ENCODE measurements around the gene SSC4D. TPM values are rescaled to one million over a fixed set of nuclear protein-coding genes. Genes with fewer than 3 reads are reported as not detected.
A peak's percentile ranks its signal among the peaks of the same experiment; 100 is the strongest.
"Not testable (repeated sequence)": the region's sequence is repeated elsewhere in the genome, so short reads cannot be mapped to it uniquely, and the experiment has no call there.

SSC4D gene
- total RNA-seq, 2 experiments from 2014 or later = 0.37 to 0.40 TPM

GRCh38 chr7:76397409-76398183 lies 11.9 kb downstream of the SSC4D start:
- Mint-ChIP-seq H3K36me3 (peaks cover 5% of the 10 kb centered on the region), H3K27me3 (no peaks in the 10 kb centered on the region), H3K4me3 (peak overlapping the region; percentile 74), H3K4me1 (peaks cover 19% of the 10 kb centered on the region), H3K9me3 (no peaks in the 10 kb centered on the region), H3K27ac (peak overlapping the region; percentile 73)
- peak; percentile 82 for DNase-seq

DNA sequence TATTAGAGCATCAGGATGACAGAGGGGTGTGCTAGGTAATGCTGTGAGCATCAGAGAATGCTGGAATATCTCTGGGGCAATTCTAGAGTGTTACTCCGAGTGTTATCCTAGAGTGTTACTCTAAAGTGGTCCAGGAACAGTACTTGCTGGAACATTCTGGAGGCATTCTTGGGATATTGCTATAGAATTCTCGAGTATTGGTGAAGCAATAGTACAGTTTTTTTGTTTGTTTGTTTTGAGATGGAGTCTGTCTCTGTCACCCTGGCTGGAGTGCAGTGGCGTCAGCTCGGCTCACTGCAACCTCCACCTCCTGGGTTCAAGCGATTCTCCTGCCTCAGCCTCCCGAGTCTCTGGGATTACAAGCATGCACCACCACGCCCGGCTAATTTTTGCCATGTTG lies 12.6 kb downstream of the SSC4D start:
- H3K9me3 Mint-ChIP-seq = no peaks in the 10 kb centered on the region
- no peak overlapping the region for H3K27ac Mint-ChIP-seq
- DNase-seq = no peak
- H3K36me3 Mint-ChIP-seq = peaks cover 4% of the 10 kb centered on the region
- no peaks in the 10 kb centered on the region for H3K27me3 Mint-ChIP-seq
- H3K4me3 Mint-ChIP-seq = peak overlapping the region; percentile 74
- H3K4me1 Mint-ChIP-seq = peaks cover 23% of the 10 kb centered on the region

GRCh38 chr7:76395965-76396726 lies 13.4 kb downstream of the SSC4D start:
- Mint-ChIP-seq H3K4me3 (no peak overlapping the region), H3K9me3 (no peaks in the 10 kb centered on the region), H3K4me1 (peaks cover 23% of the 10 kb centered on the region), H3K27me3 (no peaks in the 10 kb centered on the region), H3K27ac (no peak overlapping the region), H3K36me3 (peaks cover 2% of the 10 kb centered on the region)
- DNase-seq = no peak

DNA sequence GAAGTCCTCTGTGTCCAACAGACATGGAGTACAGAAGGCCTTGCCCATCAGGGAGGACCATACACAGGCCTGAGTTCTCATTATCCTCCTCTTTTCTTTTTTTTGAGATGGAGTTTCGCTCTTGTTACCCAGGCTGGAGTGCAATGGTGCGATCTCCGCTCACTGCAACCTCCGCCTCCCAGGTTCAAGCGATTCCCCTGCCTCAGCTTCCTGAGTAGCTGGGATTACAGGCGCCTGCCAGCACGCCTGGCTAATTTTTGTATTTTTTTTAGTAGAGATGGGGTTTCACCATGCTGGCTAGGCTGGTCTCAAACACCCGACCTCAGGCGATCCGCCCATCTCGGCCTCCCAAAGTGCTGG lies 13.9 kb downstream of the SSC4D start:
- H3K4me1 Mint-ChIP-seq = peaks cover 23% of the 10 kb centered on the region
- H3K9me3 Mint-ChIP-seq, H3K4me3 Mint-ChIP-seq, H3K36me3 Mint-ChIP-seq, H3K27me3 Mint-ChIP-seq, DNase-seq, H3K27ac Mint-ChIP-seq: not testable (repeated sequence)

DNA sequence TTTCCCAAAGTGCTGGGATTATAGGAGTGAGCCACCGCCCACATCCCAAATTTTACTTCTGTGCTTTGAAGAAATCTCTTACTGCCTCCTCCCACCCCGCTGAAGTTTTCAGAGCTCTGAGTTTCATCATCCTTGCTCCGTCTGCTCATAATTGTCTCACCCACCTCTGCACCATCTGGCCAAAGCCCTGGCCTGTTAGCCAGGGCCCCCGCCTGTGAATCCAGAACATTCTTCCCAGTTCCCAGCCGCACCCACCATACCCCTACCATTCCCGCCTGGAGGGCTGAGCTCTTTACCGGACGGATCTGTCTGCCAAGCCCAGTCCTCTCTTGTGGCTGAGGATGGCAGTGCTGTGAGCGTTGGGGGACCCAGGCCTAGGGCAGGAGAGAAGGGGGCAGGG lies 14.5 kb downstream of the SSC4D start:
- H3K36me3 Mint-ChIP-seq = peaks cover 2% of the 10 kb centered on the region
- H3K27ac Mint-ChIP-seq = no peak overlapping the region
- peaks cover 23% of the 10 kb centered on the region for H3K4me1 Mint-ChIP-seq
- no peak overlapping the region for H3K4me3 Mint-ChIP-seq
- DNase-seq = no peak
- H3K9me3 Mint-ChIP-seq = no peaks in the 10 kb centered on the region
- H3K27me3 Mint-ChIP-seq = no peaks in the 10 kb centered on the region

DNA sequence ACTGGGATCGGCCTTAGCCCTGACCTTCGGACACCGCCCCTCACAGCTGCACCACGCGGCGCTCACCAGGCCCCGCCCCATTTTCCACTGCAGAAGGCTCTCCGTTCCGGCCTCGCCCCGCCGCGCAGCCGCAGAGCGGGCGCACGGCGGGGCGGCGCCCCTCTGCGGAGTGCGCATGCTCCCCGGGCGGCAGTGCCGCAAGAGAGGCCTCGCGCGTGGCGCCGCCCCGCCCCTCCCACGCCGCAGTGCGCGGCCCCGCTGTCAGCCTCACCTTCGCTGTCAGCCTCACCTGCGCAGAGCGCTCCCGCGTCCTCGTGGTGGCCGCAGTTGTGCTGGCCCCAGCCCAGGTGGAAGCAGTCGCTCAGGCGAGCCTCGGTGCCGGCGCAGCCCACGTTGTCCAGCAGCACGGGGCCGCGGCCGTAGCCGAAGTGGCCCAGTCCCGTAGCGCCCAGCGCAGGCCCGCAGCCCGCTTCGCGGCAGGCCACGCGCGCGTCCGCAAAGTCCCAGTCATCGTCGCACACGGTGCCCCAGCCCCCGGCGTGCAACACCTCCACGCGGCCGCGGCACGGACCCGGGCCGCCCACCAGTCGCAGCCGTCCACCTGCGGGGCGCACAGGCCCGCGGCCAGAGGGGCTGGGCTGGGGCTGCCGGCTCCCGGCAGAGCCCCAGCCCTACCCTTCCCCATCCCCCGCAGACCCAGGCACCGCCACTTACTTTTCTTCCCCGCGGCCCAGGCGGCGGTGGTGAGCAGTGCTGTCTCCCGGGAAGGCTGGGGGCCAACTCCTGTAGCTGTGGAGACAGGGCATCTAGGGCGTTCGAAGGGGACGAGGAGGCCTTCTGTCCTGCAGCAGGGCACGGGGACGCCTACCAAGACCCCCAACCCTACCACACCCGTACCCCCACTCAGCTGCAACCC lies 16.1 kb downstream of the SSC4D start:
- peak overlapping the region; percentile 97 for H3K27ac Mint-ChIP-seq

DNA sequence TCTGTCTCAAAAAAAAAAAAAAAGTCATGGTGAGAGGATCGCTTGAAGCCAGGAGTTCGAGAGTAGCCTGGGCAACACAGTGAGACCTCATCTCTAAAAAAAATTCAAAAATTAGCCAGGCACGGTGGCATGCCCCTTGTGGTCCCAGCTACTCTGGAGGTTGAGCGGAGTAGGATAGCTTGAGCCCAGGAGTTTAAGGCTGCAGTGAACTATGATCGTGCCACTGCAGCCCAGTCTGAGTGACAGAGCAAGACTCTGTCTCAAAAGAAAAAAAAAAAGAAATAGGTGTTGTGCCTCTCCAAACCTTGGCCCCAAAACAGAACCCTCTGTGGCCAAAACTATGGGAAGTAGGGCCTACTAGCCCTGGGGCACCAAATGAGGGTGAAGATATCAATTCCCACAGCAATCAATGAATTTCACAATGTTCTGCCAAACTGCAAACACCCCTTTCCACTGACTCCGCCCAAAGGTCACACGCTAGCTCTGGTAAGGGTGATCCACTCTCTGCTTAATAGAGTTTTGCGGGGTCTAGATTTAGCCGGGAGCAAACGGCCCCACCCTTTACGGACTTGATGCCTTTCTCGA lies 16.9 kb downstream of the SSC4D start:
- H3K27me3 Mint-ChIP-seq = no peaks in the 10 kb centered on the region
- H3K4me3 Mint-ChIP-seq = peak overlapping the region; percentile 78
- H3K36me3 Mint-ChIP-seq = no peaks in the 10 kb centered on the region
- no peak for DNase-seq
- peak overlapping the region; percentile 97 for H3K27ac Mint-ChIP-seq
- H3K9me3 Mint-ChIP-seq = no peaks in the 10 kb centered on the region
- peaks cover 20% of the 10 kb centered on the region for H3K4me1 Mint-ChIP-seq

More for the DNA sequence above, 16.1 kb downstream of the SSC4D start:
- Mint-ChIP-seq H3K4me1 (peaks cover 23% of the 10 kb centered on the region), H3K4me3 (peak overlapping the region; percentile 78), H3K27me3 (no peaks in the 10 kb centered on the region), H3K36me3 (no peaks in the 10 kb centered on the region), H3K9me3 (no peaks in the 10 kb centered on the region)
- peak; percentile 93 for DNase-seq

DNA sequence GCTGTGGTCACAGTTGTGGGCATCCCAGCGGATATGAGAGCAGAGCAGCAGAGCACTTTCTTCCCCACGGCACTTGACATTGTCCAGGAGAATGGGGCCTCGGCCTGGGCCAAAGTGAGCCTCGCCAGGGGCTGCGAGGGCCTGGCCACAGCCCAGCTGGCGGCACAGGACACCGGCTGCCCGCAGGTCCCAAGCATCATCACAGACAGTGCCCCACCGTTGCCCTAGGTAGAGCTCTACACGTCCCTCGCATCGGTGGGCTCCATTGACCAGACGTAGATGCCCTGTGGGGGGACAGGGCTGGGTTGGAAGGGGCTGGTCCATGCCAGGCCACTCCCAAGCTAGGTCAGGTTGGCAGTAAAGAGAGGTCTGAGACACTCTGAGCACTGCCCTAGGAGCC lies 19.4 kb downstream of the SSC4D start:
- H3K27me3 Mint-ChIP-seq = no peaks in the 10 kb centered on the region
- no peaks in the 10 kb centered on the region for H3K9me3 Mint-ChIP-seq
- DNase-seq = no peak
- no peak overlapping the region for H3K4me3 Mint-ChIP-seq
- H3K36me3 Mint-ChIP-seq = no peaks in the 10 kb centered on the region
- no peak overlapping the region for H3K27ac Mint-ChIP-seq
- peaks cover 14% of the 10 kb centered on the region for H3K4me1 Mint-ChIP-seq

DNA sequence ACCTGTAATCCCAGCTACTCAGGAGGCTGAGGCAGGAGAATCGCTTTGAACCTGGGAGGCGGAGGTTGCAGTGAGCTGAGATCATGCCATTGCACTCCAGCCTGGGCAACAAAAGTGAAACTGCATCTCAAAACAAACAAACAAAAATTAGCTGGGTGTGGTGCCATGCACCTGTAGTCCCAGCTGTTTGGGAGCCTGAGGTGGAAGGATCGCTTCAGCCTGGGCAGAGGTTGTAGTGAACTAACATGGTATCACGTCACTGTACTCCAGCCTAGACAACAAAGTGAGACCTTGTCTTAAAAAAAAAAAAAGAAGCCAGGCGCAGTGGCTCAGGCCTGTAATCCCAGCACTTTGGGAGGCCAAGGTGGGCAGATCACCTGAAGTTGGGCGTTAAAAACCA lies 21.7 kb downstream of the SSC4D start:
- DNase-seq, H3K36me3 Mint-ChIP-seq, H3K9me3 Mint-ChIP-seq, H3K27ac Mint-ChIP-seq, H3K4me3 Mint-ChIP-seq, H3K27me3 Mint-ChIP-seq, H3K4me1 Mint-ChIP-seq: not testable (repeated sequence)

- no peaks in the 10 kb centered on the region for H3K36me3 Mint-ChIP-seq
- H3K9me3 Mint-ChIP-seq = no peaks in the 10 kb centered on the region
- H3K4me3 Mint-ChIP-seq = no peak overlapping the region
- H3K4me1 Mint-ChIP-seq = peaks cover 3% of the 10 kb centered on the region
- no peak for DNase-seq
- H3K27ac Mint-ChIP-seq = no peak overlapping the region
- no peaks in the 10 kb centered on the region for H3K27me3 Mint-ChIP-seq
Observed at GRCh38 chr7:76386691-76387260, 22.7 kb downstream of the SSC4D start.

GRCh38 chr7:76383089-76383944 lies 26.2 kb downstream of the SSC4D start:
- H3K4me3 Mint-ChIP-seq = no peak overlapping the region
- H3K36me3 Mint-ChIP-seq = no peaks in the 10 kb centered on the region
- no peaks in the 10 kb centered on the region for H3K27me3 Mint-ChIP-seq
- peaks cover 3% of the 10 kb centered on the region for H3K4me1 Mint-ChIP-seq
- DNase-seq = no peak
- peak overlapping the region; percentile 45 for H3K27ac Mint-ChIP-seq
- H3K9me3 Mint-ChIP-seq = no peaks in the 10 kb centered on the region

DNA sequence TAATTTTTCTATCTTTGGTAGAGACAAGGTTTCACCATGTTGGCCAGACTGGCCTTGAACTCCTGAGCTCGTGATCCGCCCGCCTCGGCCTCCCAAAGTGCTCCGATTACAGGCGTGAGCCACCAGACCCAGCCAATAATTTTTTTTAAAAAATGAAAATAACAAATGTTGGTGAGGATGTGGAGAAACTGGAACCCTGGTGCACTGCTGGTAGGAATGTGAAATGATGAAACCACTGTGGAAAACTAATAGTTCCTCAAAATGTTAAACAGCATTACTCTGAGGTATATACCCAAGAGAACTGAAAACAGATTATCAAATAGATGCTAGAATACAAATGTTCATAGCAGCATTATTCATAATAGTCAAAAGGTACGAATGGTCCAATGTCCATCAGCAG lies 27.7 kb downstream of the SSC4D start:
- H3K4me3 Mint-ChIP-seq = no peak overlapping the region
- no peak for DNase-seq
- no peak overlapping the region for H3K27ac Mint-ChIP-seq
- peaks cover 3% of the 10 kb centered on the region for H3K4me1 Mint-ChIP-seq
- no peaks in the 10 kb centered on the region for H3K36me3 Mint-ChIP-seq
- H3K27me3 Mint-ChIP-seq = no peaks in the 10 kb centered on the region
- H3K9me3 Mint-ChIP-seq = no peaks in the 10 kb centered on the region

GRCh38 chr7:76380623-76380966 lies 28.9 kb downstream of the SSC4D start:
- H3K36me3 Mint-ChIP-seq = no peaks in the 10 kb centered on the region
- H3K27ac Mint-ChIP-seq = peak overlapping the region; percentile 74
- H3K4me3 Mint-ChIP-seq = no peak overlapping the region
- H3K27me3 Mint-ChIP-seq = no peaks in the 10 kb centered on the region
- DNase-seq = no peak
- peaks cover 3% of the 10 kb centered on the region for H3K4me1 Mint-ChIP-seq
- no peaks in the 10 kb centered on the region for H3K9me3 Mint-ChIP-seq

Measured in activated naive CD8-positive, alpha-beta T cell treated with anti-CD3 and anti-CD28 coated beads for 36 hours (primary cell).